AML-193 (cell line): ENCODE data around the gene AVPR1B.

Experiments used
- DNase-seq, 2 experiments: peaks; one replicate each; lab custom pipeline; 2025; lab: John Stamatoyannopoulos, UW

Gene AVPR1B

GRCh38 chr1:206111271-206111927 lies 5.8 kb downstream of the AVPR1B start:
- DNase-seq = no peak

DNA sequence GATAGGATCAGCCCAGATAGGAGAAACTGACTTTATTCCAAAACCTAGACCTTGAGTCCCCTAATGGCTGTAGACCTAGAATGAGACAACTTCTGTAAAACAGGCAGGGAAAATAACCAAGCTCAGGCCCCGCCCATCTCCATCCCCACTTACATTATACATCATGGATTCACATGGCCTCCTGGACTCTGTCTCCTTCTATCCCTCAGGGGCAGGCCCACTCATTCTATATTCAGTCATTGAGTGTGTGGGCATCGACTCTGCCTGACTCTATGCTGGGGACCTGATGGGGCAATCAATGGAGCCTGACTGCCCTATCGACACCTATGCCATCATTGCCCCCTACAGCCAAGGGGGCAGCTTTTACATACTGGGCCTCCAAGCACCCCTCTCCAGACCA lies 6.4 kb downstream of the AVPR1B start:
- DNase-seq = no peak

GRCh38 chr1:206110161-206110560 lies 7.0 kb downstream of the AVPR1B start:
- no peak for DNase-seq

- no peak for DNase-seq
Observed at GRCh38 chr1:206109718-206110117, 7.5 kb downstream of the AVPR1B start.

- no peak for DNase-seq
Observed at GRCh38 chr1:206108635-206109034, 8.6 kb downstream of the AVPR1B start.

DNA sequence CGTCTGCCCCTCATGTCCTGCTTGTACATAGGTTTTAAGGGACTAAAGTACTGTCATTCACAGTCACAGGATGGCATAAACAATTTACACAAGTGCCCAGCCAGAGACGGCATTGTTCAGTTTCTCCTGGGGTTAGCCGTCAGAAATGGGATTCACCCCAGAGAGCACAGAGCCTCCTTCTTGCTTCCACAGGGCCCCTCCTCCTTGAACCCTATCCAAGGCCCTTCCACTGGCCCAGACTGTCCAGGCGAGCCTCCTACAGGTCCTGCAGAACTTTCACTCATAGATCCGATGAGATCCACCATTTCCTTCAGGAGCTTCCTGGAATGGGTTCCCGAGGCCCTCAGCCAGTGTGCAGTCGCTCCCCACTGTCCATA lies 10.0 kb downstream of the AVPR1B start:
- no peak for DNase-seq

GRCh38 chr1:206106328-206107167 lies 10.6 kb downstream of the AVPR1B start:
- DNase-seq = peak; percentile 54 to 61

DNA sequence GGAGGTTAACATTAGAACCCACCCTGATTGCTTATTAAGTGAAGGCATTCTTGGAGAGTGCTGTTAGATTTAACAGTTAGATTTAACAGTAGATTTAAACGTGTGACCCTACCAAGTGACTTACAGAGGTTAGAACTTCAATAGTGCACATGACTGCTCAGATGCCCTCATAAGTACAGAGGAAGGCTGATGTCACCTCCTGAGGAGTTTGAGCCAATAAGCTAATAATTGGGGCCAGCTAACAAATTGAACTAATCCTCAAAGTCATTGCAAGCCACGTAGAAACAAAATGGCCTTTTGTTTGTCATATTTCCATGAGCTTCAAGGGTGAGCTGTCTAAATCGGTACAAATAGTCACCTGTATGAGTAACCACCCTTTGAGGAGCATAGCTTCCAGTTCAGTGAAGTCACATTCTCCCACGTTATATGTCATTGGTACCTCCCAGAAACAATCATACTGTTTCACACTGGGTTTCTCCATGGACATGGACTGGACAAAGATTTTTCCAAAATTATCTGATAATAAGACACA lies 11.7 kb downstream of the AVPR1B start:
- no peak for DNase-seq

- no peak for DNase-seq
Observed at GRCh38 chr1:206103979-206104378, 13.2 kb downstream of the AVPR1B start.

GRCh38 chr1:206102292-206102936 lies 14.8 kb downstream of the AVPR1B start:
- peak; percentile 89 to 92 for DNase-seq

DNA sequence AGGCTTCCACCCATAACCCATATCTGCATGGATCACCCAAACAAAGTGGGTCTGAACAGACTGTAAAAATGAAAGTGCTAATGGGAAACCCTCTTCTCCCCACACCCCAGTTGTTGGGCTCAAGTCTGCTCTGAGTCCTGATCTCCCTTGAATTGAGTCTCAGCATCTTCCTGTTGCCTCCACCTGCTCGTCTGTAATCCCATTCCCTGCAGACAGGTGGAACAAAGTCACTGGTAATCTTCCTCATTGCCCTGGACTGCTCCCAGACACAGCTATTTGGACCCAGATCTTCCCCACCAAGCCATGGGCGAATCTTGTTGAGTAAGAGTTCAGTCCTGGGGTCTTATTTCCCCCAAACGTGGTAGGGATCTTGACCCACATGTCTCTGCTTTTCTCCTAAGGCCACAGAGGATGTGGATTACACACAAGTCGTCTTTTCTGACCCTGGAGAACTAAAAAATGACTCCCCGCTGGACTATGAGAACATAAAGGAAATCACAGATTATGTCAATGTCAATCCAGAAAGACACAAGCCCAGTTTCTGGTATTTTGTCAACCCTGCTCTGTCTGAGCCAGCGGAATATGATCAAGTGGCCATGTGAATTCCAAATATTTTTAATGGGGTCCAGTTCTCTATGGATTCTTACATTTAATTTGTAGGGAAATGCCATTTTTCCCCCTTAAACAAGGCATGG lies 15.7 kb downstream of the AVPR1B start:
- DNase-seq = no peak

DNA sequence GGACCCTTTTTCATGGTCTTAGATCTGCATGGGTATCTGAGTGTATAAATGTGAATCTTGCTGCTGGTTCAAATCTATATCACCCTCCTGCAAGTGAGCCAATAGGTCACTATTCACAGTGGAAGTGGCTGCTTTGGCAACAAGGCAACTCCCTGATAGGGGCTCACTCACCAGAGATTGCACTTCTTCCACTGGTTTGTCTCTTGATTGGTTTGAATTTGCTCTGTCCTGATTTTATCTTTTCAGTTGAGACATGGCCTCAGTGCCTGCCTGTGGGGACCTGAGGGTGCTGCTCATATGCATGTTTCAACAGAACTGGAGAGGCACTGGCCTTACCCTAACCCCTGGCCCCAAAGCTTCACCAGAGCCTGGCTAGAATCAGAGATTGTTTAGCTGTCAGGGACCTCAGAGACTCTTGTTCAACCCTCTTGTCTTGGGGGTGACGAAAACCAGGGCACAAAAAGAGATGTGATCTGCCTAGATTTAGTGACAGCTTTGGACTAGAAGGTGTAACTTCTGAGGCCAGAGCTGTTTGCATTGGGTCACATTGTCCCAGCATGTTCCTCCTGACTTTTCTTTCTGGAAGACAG lies 16.9 kb downstream of the AVPR1B start:
- no peak for DNase-seq

DNA sequence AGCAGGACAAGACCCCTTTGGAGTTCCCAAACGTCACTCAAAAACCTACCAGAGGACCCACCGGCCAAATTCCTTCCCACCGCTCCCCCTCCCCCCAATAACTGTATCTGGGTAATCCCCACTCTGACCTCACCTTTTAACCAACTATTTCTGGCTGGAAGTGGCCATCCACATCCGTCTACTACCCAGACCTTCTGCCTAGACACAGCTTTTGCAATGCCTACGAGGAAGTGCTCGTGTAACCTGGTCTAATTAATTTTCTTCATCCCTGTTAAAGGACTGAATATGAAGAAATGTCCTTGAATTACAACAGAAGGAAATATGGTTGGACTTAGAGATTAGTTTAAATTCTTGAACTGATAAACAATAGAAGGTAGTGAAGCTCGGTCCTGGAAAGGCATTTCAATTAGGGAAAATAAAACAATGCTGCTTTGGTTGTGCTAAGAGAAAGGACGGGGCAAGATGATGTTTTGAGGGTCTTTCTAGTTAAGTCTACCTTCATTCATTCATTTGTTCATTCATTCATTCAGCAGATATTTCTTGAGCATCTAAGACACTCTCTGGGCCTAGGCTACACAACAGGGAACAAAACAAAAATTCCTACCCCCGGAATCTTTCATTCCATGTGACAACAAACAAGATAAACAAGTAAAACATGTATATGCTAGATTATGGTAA lies 18.8 kb downstream of the AVPR1B start:
- peak; percentile 46 to 61 for DNase-seq

DNA sequence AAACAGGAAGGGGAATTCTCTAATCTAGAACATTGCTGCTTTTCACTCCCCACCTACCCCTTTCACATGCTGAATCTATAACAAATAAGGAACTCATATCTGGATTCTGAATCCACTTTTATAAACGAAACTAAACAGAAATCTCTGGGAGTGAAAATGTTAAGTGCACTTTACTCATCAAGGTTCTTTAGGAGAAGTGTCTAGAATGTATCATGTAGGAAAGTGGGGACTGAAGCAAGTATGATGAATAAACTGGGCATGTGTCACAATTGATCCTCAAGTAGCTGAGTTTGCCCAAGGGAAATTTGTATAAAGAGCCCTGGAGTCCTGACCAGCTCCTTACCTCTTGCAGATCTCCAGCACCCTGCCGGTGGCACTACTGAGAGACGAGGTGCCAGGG lies 19.8 kb downstream of the AVPR1B start:
- no peak for DNase-seq

GRCh38 chr1:206094024-206094423 lies 23.2 kb downstream of the AVPR1B start:
- no peak for DNase-seq

- DNase-seq = peak; percentile 13 to 18
Observed at GRCh38 chr1:206089341-206089740, 27.8 kb downstream of the AVPR1B start.

DNA sequence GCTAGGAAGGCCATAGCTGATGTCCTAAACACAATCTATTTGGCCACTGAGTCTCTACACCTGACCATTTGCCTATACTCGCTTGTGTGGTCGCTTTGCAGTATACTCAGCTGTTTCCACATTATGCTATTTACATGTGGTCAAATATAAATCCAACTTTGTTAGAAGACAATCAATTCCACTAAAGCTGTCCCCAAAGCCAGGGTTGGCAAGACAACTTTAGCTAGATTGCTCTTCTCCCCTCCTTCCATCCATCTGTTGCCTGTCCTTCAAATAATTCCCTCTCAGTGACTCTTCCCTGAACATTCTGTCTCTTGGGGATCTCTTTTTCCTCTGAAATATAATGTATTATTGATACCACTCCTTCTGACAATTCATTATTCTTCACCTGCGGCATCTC lies 30.1 kb downstream of the AVPR1B start:
- DNase-seq = no peak

GRCh38 chr1:206083750-206084149 lies 33.4 kb downstream of the AVPR1B start:
- no peak for DNase-seq

DNA sequence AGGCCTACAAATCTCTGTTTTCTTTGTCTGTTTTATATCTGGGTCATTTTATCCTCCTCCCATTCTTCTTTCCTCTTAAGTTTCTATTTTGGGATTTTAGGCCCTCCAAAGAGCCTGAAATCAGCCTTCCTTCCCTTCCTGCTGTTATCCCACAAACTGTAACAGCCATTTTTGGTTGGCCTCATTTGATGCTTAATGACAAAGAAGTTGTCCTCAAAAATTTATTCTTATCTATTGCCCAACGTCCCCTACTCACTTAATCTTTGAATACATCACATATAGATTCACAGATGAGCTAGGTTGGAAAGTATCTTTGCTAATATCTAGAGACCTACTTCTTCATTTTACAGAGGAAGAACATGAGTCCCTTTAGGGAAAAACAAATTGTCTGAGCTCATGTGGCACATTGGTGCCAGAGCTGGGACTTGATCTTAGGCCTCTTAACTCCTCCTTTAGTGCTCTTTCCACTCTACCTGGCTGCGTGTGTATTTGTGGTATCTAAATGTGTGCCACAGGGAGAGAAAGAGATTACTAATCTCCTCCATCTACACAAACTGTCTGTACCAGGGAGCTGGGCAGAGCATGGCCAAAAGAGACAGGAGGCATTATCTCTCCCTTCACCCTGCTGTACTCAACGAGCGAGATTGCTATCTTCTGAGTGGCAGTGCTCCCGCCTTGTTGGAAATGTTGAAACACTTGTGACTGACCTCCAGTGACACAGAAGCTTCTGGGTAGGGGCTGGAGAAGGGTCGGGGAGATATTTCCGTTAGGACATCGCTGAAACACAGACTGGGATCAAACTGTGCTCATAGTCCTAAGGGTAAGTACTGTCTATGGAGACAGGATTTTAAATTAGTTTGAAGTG lies 34.1 kb downstream of the AVPR1B start:
- DNase-seq = peak; percentile 25 to 34

DNA sequence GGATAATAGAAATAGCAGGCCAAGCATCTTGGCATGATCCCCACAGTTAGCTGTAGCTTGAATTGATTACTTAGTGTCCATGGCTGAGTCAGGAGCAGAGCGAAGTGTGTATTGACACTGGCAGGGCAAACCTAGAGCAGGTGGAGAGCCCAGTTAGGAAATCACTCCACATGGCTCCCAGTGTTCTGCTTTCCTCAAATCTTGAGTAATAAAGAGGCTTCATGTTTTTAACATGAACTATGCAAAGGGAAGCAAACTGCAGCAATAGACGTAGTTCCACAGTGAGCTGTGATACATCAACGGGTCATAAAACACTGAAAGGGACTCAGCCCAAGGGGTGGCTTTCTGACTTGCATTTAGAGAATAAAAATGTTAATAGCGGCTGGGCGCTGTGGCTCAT lies 35.3 kb downstream of the AVPR1B start:
- peak; percentile 28 to 46 for DNase-seq
